Measurements from ENCODE around the gene CPZ.

The CPZ gene

DNA sequence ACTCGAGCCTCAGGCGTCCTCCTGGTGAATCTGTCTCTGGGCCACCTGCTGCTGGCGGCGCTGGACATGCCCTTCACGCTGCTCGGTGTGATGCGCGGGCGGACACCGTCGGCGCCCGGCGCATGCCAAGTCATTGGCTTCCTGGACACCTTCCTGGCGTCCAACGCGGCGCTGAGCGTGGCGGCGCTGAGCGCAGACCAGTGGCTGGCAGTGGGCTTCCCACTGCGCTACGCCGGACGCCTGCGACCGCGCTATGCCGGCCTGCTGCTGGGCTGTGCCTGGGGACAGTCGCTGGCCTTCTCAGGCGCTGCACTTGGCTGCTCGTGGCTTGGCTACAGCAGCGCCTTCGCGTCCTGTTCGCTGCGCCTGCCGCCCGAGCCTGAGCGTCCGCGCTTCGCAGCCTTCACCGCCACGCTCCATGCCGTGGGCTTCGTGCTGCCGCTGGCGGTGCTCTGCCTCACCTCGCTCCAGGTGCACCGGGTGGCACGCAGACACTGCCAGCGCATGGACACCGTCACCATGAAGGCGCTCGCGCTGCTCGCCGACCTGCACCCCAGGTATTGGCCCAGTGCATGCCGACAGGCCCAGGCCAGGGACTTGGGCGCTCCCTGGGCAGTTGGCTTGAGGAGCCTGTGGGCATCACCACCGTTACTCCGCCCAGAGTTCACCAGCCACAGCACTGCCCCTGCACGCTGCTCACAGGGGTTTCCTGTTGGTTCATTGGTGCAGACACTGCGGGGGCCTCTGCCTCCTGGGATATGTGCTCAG lies 11.3 kb upstream of the CPZ start:
- no peak for DNase-seq

DNA sequence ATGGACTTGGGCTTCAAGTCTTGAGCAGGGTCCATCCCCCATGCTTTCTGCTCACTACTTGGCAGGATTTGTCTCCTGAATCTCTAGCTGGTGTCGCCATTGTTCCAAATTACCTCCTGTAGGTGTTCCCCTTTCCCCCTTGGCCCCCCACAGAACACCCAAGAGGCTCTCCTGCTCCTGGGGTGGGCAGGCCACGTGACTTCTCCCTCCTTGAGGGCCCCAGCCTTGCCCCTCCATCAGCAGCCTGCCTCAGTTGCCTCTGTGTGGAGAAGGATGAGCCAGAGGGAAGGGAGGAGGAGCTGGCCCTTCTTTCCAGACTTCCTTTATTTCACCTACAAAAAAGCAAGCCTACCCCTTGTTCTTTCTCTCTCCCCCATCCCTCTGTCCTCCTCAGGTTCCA lies 10.5 kb upstream of the CPZ start:
- no peak for DNase-seq

- no peak for DNase-seq
Measured at GRCh38 chr4:8582436-8582835, 10.1 kb upstream of the CPZ start.

DNA sequence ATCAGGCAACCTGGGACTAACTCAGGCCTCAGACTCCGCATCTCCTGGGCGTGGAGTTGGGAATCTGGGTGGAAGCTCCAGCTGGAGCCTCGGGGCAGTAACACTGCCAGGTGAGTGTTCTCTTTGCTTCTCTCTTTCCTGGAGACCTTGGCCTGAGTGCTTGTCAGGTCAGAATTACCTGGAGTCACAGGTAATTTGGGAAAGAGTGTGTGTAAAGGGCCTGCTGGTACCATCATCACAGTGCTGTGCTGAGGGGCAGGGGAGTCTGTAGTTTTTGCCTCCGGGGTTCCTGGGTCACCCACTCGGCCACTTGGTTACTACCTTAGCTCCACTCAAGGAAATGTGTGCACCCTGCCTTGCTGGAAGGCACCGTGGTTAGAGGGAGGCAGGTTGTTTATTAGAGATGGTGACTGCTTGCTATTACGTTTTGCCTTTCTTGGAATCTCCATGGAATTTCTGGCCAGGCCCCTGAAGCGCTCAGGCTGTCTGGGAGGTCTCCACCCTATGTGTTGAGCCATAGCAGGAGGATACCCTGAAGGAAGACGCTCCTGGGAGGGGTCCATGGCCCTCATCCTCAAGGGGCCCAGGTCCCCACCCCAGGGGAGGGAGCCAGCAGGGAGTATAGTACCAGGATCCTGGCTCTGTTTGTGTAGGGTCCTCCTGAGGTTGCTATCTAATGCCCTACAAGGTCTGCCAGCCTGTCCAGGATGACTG lies 9.5 kb upstream of the CPZ start:
- no peak for DNase-seq

DNA sequence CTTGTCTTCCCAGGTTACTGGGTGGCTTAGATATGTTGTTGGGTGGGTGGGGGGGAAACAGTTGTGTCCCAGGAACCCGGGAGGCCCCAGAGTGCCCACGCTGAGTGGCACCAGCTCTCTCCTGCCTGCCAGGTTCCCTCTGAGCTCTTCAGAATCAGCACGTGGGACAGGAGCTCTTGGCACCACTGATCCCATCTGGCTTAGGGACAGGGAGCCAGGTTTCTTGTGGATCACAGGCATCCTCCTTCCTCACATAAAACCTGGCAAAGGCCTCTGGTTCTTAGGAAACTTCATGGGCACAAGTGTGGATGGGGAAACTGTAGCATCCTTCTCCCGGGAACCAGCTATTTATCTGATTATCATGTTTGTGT lies 8.9 kb upstream of the CPZ start:
- no peak for DNase-seq

DNA sequence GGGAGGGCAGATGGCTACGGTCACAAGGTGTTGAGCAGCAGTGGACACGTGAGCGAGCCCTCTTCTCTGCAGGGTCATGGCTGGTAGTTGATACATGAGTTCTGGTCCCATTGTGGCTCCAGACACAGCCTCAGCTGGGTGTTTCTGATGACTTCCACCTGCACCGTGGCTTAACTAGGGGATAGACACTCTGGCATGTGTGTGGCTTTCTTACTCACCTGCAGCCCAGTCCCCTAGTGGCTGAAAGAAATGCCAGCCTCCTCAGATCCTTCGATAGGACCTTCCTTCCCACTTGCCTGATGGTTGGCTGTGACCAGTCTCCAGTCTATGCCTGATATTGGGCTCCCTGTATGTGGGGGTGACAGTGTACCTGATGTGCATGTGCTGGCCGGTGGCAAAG lies 7.4 kb upstream of the CPZ start:
- DNase-seq: no peak

- no peak for DNase-seq
Measured at GRCh38 chr4:8585721-8586212, 6.8 kb upstream of the CPZ start.

DNA sequence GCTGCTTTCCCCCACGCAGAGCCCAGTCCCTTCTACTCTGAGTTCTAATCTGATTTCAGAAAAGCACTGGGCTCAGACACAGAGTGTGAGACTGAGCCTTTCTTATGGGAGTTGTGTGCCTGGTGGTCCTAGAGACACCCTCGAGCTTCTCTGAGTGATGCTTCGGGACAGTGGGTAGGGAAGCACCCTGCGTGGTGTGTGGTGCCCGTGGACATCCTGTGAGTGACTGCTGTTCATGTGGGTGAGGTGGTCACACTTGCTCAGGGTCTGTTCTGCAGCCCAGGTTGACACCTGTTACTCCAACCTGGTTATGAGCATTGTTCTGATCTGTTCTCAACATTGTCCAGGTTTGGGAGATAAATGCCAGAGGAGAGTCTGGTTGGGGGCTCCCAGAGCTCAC lies 6.3 kb upstream of the CPZ start:
- no peak for DNase-seq

- DNase-seq: no peak
Measured at GRCh38 chr4:8586671-8587468, 5.7 kb upstream of the CPZ start.

DNA sequence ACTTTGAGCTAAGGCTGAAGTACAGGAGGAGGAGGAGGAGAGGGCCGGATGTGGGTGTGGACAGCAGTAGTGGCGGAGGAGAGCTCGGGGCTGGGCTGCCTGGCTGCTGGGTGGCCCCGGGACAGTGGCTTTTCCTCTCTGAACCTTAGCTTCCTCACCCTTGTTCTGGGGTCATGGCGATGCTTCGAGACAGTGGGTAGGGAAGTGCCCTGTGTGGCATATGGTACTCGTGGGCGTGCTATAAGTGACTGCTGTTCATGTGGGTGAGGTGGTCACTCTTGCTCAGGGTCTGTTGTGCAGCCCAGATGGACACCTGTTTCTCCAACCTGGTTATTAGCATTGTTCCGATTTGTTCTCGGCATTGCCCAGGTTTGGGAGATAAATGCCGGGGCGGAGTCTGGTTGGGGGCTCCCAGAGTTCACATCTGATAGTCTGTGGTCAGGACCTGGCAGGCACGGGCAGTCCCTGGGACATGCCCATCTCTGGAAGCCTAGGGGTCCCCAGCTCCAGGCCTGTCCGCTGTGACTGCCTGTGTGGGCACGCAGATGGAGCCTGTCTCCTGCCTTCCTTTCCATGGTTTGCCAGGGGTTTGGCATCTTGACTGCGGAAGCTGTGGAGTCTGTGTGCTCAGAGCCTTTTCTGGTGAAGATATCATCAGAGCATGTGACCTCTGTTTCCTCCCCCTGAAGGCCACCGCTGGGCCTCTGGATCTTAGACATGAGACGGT lies 4.9 kb upstream of the CPZ start:
- no peak for DNase-seq

GRCh38 chr4:8588196-8588470 lies 4.4 kb upstream of the CPZ start:
- DNase-seq: no peak

DNA sequence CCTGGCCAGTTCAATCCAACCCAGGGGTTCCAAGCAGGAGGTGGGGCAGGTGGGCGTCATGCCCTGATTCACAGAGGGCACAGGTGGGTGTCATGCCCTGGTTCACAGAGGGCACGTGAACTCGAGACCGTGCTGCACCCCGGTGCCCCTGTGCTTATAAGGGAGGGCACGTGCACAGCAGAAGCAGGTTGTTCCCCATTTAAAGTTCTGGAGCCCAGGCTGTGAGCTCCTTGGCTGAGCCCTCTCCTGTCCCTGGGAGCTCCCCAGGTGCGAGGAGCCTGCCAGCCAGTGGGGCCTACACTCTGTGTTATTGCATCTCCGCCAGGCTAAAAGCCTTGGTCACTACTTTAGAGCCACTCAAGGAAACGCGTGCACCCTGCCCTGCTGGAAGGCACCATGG lies 3.2 kb upstream of the CPZ start:
- no peak for DNase-seq

DNA sequence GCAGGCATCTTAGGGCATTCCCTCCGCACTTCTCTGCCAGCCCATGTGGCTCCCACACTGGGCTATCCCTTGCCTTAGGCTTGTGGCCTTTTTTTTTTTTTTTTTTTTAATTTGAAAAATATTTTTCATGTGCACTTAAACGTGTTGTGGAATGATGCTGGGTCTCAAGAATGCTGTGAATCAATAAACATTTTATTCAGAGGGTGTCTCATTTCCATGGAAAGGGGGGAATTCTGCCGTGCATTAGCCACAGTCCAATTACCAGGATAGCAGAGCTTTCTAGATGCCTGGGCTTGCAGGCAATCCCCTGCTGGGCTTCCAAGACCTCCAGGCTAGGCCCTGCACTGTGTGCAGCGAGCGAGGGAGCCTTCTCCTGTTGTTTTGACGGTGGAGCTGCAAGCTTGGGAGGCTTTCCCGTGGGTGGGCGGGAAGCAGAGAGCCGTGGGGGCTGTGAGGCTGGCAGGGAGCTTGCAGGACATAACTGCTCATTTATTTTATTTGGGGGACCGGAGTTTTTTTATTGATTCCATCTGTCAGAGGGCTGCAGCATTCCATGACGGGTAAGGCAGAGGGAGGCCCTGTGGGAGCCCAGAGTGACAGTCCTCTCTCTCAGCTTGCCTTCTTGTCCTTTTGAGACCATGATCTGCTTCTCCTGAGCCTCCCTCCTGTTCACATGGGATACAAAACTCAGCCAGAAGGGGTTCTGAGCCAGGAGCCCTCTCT lies 2.6 kb upstream of the CPZ start:
- no peak for DNase-seq

DNA sequence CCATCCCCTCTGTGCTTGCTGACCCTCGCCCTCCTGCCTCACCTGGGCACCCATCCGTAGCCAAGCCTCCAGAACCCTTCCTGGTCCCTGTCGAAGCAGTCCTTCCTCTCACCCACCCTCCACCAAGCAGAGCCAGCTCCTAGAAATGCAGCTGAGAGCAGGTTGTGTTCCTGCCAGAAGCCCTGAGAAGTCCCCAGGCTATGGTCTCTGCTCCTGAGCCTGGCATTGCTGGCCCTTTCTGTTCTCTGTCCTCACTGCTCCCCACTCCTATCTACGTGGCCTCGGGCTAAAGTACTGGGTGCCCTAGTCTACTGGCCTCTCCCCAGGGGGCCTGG lies 2.1 kb upstream of the CPZ start:
- no peak for DNase-seq

DNA sequence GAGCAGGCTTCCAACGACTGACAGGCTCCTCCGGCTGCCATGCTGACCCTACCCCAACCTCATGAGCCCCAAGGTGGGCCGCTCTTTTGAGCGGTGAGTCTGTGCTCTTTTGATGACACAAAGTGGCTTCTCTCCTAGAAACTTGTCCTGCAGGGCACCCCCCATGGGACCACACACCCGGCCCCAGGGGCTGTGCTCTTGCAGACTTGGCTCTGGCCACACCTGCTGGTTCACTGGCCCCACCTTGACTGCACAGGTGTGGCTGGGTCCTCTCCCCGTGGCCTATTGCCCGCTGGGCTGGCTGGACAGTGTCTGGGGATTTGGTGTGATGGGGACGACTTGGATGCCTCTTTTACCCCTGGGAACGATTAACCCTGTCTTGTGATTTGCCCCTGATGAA lies 1.5 kb upstream of the CPZ start:
- DNase-seq: no peak

DNA sequence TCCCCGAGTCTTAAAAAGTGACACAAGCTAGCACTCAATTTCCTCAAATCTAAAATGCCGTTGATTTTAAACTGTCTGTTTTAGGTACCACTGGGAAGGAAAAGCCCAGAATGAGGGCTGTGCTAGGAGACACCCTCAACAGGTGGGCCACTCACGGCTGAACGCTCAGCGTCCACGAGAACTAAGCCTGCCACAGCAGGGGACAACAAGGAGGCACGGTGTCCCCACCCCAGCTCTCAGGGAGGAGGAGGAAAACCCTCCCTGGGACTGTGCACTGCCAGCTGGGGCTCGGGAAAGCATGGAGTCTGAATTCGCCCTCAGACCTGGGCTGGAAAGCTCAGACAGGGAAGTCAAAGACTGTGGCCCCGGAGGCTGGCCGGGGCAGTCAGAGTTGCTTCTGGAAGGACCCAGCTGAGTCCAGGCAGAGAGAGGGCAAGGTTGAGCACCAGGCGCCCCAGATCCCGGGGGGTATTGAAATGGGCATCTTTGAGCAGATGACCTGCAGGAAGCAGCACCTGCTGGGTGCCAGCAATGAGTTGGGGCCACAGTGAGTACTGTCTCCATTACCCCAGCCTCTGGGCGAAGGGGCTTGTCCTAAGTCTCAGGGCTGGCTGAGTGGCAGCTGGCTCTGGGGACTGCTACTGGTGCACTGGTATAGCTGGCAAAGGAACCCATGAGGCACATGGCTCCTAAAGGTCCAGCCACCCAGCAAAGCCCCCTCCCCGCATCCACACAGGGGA lies 769 bp upstream of the CPZ start:
- no peak for DNase-seq

GRCh38 chr4:8593264-8594096 lies 915 bp downstream of the CPZ start:
- DNase-seq: no peak

DNA sequence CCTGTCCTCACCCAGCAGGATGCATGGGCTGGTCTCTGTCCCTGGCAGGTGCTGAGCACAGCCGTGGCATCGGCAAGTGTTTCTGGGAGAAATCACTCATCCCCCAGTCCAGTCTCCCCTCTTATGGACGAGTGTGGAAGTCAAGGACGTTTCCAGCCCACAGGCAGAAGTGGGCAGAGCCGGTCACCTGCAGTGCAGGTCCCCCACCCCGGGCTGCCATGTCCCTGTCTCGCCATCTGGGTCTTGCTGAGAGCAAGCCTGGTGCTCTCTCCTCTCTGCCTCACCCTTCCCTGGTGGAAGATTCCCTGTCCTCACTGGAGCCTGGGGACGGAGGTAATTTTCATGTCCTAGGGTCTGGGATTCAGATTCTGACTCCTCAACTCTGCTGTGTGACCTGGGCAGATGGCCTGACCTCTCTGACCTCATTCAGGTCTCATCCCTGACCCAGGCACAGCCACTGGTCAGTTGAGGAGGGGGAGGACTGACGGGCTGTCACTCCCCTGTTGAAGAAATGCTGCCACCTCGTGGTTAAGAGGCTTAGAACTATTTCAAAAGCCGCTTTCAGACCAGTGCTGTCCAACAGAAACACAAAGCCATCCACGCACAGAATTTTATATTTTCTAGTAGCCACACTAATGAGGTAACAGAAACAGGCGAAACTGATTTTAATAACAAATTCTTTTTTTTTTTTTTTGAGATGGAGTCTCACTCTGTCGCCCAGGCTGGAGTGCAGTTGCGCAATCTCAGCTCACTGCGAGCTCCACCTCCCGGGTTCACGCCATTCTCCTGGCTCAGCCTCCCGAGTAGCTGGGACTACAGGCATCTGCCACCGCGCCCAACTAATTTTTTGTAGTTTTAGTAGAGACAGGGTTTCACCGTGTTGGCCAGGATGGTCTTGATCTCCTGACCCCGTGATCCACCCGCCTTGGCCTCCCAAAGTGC lies 1.8 kb downstream of the CPZ start:
- DNase-seq: peak; percentile 45

DNA sequence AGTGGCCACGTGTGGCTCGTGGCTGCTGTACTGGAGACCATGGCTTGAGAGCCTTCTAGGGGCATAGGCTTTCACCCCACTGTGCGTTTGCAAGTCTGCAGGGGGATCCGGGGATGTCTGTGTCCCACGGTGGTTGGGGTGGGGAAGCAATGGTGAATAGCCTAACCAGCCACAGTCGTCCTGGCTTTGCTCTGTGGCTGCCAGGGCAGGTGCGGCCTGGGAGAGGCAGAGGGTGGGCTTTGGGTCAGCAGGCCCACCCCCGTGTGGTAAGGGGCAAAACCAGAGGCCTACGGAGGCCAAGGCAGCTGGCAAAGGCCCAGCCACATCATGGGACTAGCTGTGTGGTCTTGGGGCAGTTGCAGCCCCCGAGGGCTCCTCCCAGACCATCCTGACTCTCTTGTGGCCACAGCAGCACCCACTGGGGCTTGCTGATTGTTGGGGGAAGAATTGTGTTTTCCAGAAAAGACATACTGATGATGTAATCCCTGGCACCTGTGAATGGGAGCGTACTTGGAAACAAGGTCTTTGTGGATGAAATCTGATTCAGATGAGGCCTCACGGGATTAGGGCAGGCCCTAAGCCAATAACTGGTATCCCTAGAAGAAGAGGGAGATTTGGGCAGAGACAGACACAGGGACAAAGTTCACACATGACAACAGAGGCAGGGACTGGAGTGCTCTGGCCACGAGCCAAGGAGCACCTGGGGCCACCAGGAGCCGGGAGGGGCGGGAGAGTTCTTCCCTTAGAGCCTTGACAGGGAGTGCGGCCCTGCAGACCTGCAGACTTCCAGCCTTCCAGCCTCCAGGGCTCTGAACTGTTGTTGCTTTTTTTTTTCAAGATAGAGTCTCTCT lies 2.9 kb downstream of the CPZ start:
- DNase-seq: no peak

All from activated CD4-positive, alpha-beta T cell treated with anti-CD3 and anti-CD28 coated beads, Interleukin-10, Interleukin-2, amounts not matched to agents 100 ng/mL and 50 ng/mL, durations not matched to agents 16 hours and 8 hours (primary cell).